Heart left ventricle (tissue), 16 donors: ENCODE data around the gene CCDC85C. TPM values are rescaled to one million over a fixed set of nuclear protein-coding genes. Genes with fewer than 3 reads are reported as not detected.
A peak's percentile ranks its signal among the peaks of the same experiment; 100 is the strongest.

Experiments
- ATAC-seq, 4 donors: fragments of 200-7000 bp; cut with Tn5 transposase; one replicate each; pipeline ENCODE4 v1.9.1; 2020 to 2022; ENCODE audit warnings: moderate library complexity in 4 of 4, mild to moderate bottlenecking in 3 of 4, moderate number of reproducible peaks in 1 of 4
- DNase-seq, 5 donors: peaks; one replicate each; pipeline ENCODE4 v3.0.0-alpha.2; 2020
- H3K27ac ChIP-seq, 12 donors: fragments of 200-600 bp; sonication (generic) in 4 of 12; one replicate each; pipeline versions ENCODE4 v1.5.0 to v1.8.0; 2016 to 2022; ENCODE audit warnings: mild to moderate bottlenecking in 2 of 12
- H3K27me3 ChIP-seq, 9 donors: fragments of 200-600 bp; sonication (generic) in 2 of 9; one replicate each; pipeline versions ENCODE4 v1.5.1 to v1.8.0; 2016 to 2022; ENCODE audit warnings: mild to moderate bottlenecking in 3 of 9
- H3K36me3 ChIP-seq, 9 donors: fragments of 200-600 bp; sonication (generic) in 2 of 9; one replicate each; pipeline versions ENCODE4 v1.5.0 to v1.8.0; 2018 to 2022; ENCODE audit warnings: mild to moderate bottlenecking in 2 of 9
- H3K4me1 ChIP-seq, 12 donors: fragments of 200-600 bp; sonication (generic) in 4 of 12; one replicate each; pipeline versions ENCODE4 v1.5.0 to v1.8.0; 2016 to 2022; ENCODE audit warnings: mild to moderate bottlenecking in 3 of 12
- H3K4me3 ChIP-seq, 12 donors: fragments of 200-600 bp; sonication (generic) in 4 of 12; one replicate each; pipeline versions ENCODE4 v1.5.0 to v1.8.0; 2017 to 2022; ENCODE audit warnings: mild to moderate bottlenecking in 9 of 12, moderate library complexity in 4 of 12
- H3K9me3 ChIP-seq, 12 donors: fragments of 200-600 bp; sonication (generic) in 4 of 12; one replicate each; pipeline versions ENCODE4 v1.5.0 to v1.8.0; 2016 to 2022; ENCODE audit warnings: mild to moderate bottlenecking in 1 of 12
- CTCF ChIP-seq, 12 donors: fragments of 200-600 bp; sonication (generic) in 4 of 12; IDR thresholded peaks; one replicate each; pipeline versions ENCODE4 v1.5.0 to v1.8.0; 2018 to 2022; ENCODE audit warnings: antibody characterized with exemption in 12 of 12, mild to moderate bottlenecking in 5 of 12
- POLR2A ChIP-seq, 2 donors: fragments of 450-650 bp; IDR thresholded peaks; one replicate each; pipeline ENCODE4 v1.6.1; 2017; ENCODE audit warnings: antibody characterized with exemption in 2 of 2, mild to moderate bottlenecking in 2 of 2, moderate library complexity in 2 of 2
- WGBS, 4 donors: extraction: QIAGEN DNeasy Blood & Tissue Kit in 2 of 4; methylation state at CpG; one replicate each; pipeline versions ENCODE4 v1.1.5 to v1.1.7; 2013 to 2018; 5-methylcytosine and 5-hydroxymethylcytosine counted together
- intact Hi-C, 10 donors: fragments of 100-400 bp; cut with DNase I; formaldehyde crosslinking; loops; one replicate each; pipeline versions ENCODE4 v1.11.1 to v1.14.2; 2022
- polyA plus RNA-seq, 2 donors: library from polyadenylated mRNA; stranded (reverse); fragments of 200-250 nt; gene quantifications; one replicate each; pipeline ENCODE4 v1.2.3, GENCODE V29; 2013
- total RNA-seq, 9 donors: library from RNA; depleted of rRNA in 2 of 9; stranded (reverse); fragments of >200 nt in 2 of 9; fragmentation: NEBNext Ultra II Directional in 3 of 9; extraction: Animal tissue kit (Norgen Biotek cat#: 25700) in 3 of 9; gene quantifications; one replicate each; pipeline versions ENCODE4 v1.1.0 to v1.2.4, GENCODE V29; 2016 to 2023
- donor health status: ischemic (EF 13 %, LVEDD 7.1; RV severe dilation, severe dysfunction).
- donor health status: healthy with polysubstance abuse.
- donor health status: DM: no; HTN: yes; CAD: no.
- donor health status: DM: no; HTN: no; CAD: no.
- donor health status: ischemic (EF 25% LVEDD 6.9; RV normal size, moderate dysfunction).
- donor health status: ischemic (EF 25% LVEDD 5.7; RV mildly dilated, moderate dysfunction).
- donor health status: healthy.
- donor health status: DM: yes; HTN: yes; CAD: no.
- donor health status: ischemic (EF 35%, LVEDD 5.7; RV mildly dilated, moderate dysfunction).
- donor health status: nonischemic (EF 11% LVEDD 7.7; RV severe dilation, severe dysfunction).
- donor health status: DM: yes; HTN: yes; CAD: no.
- donor health status: PGD.
- donor health status: ischemic (EF 29% LVEDD 5.4; RV normal size, mild dysfunction).
- donor health status: nonischemic (EF 23%, LVEDD 6.1; RV moderate dilation, normal function).

Gene CCDC85C
- total and polyA plus RNA-seq, 11 donors: 22.5 to 45.4 (median 29.7) TPM

GRCh38 chr14:99565383-99565782 is 38.6 kb downstream of the CCDC85C start:
- no peaks in the 10 kb centered on the region for H3K27me3 ChIP-seq
- intact Hi-C loops: loop anchor here in 4 of 10 donors (2.0 to 5.0 kb wide), 2 partner anchors 37 to 63 kb away; partner anchors contain the start of gene CCDC85C (in 4 of the 4)
- no peak for TF ChIP-seq CTCF (IDR thresholded peaks at IDR 0.05)
- TF ChIP-seq POLR2A (IDR thresholded peaks at IDR 0.05): no peak
- no peak overlapping the region for H3K4me3 ChIP-seq
- WGBS, 4 donors: 83 to 97% (median 89%) methylated on average over 4 of the region's 4 CpGs
- H3K27ac ChIP-seq: peak overlapping the region in 9 of 12 donors; percentile 54 to 86 (median 71)
- peaks cover 6 to 92% (median 72%) of the 10 kb centered on the region in 12 donors for H3K4me1 ChIP-seq
- DNase-seq (no peak), ATAC-seq (no peak)
- H3K36me3 ChIP-seq: no peaks in the 10 kb centered on the region
- no peaks in the 10 kb centered on the region for H3K9me3 ChIP-seq

GRCh38 chr14:99564926-99565259 is 39.1 kb downstream of the CCDC85C start:
- ATAC-seq (no peak), DNase-seq (no peak)
- intact Hi-C loops: loop anchor here in 6 of 10 donors (2.0 to 5.0 kb wide), 3 partner anchors 37 to 64 kb away; partner anchors contain the start of gene CCDC85C (in 6 of the 6)
- no peaks in the 10 kb centered on the region for H3K27me3 ChIP-seq
- H3K27ac ChIP-seq: peak overlapping the region in 10 of 12 donors; percentile 54 to 86 (median 70)
- TF ChIP-seq CTCF (IDR thresholded peaks at IDR 0.05) (no peak), POLR2A (IDR thresholded peaks at IDR 0.05) (no peak)
- no peaks in the 10 kb centered on the region for H3K9me3 ChIP-seq
- H3K36me3 ChIP-seq: no peaks in the 10 kb centered on the region
- peak overlapping the region in 1 of 12 donors; percentile 15 for H3K4me3 ChIP-seq
- 26 to 45% (median 38%) methylated on average over 10 to 14 of the region's 14 CpGs for WGBS, 4 donors
- peaks cover 6 to 92% (median 68%) of the 10 kb centered on the region in 12 donors for H3K4me1 ChIP-seq

- TF ChIP-seq POLR2A (IDR thresholded peaks at IDR 0.05) (no peak), CTCF (IDR thresholded peaks at IDR 0.05) (no peak)
- intact Hi-C loops: loop anchor here in 4 of 10 donors (2.0 to 5.0 kb wide), 3 partner anchors 38 to 64 kb away; partner anchors contain the start of gene CCDC85C (in 2 of the 4)
- H3K4me1 ChIP-seq: peaks cover 6 to 90% (median 64%) of the 10 kb centered on the region in 12 donors
- no peak overlapping the region for H3K4me3 ChIP-seq
- ATAC-seq: peak; percentile 11 to 56 (median 33)
- peak overlapping the region in 10 of 12 donors; percentile 54 to 86 (median 70) for H3K27ac ChIP-seq
- H3K27me3 ChIP-seq: no peaks in the 10 kb centered on the region
- WGBS, 4 donors: 18 to 26% (median 24%) methylated on average over 10 to 11 of the region's 11 CpGs
- H3K36me3 ChIP-seq: no peaks in the 10 kb centered on the region
- DNase-seq: peak in 4 of 5 donors; percentile 63 to 84 (median 82)
- no peaks in the 10 kb centered on the region for H3K9me3 ChIP-seq
Observed at GRCh38 chr14:99564256-99564925, 39.6 kb downstream of the CCDC85C start.

- Histone ChIP-seq H3K27me3 (no peaks in the 10 kb centered on the region), H3K36me3 (no peaks in the 10 kb centered on the region), H3K4me1 (peaks cover 6 to 83% (median 59%) of the 10 kb centered on the region in 12 donors), H3K9me3 (no peaks in the 10 kb centered on the region), H3K4me3 (no peak overlapping the region), H3K27ac (peak overlapping the region in 10 of 12 donors; percentile 20 to 86 (median 70))
- 69 to 84% (median 80%) methylated on average over 6 of the region's 6 CpGs for WGBS, 4 donors
- ATAC-seq (no peak), DNase-seq (no peak)
- TF ChIP-seq POLR2A (IDR thresholded peaks at IDR 0.05): no peak
- TF ChIP-seq CTCF (IDR thresholded peaks at IDR 0.05): no peak
- intact Hi-C loops: loop anchor here in 6 of 10 donors (2.0 to 5.0 kb wide), 5 partner anchors 35 to 65 kb away; partner anchors contain the start of gene CCDC85C (in 2 of the 6)
Observed at GRCh38 chr14:99563749-99564129, 40.3 kb downstream of the CCDC85C start.
